Transverse colon (tissue), 4 donors: ENCODE data around the gene PMEL. TPM values are rescaled to one million over a fixed set of nuclear protein-coding genes. Genes with fewer than 3 reads are reported as not detected.
"Not testable (repeated sequence)": the region's sequence is repeated elsewhere in the genome, so short reads cannot be mapped to it uniquely, and the experiment has no call there.

Experiments used
- DNase-seq: peaks from one replicate; pipeline ENCODE4 v3.0.0-alpha.2; 2019
- H3K27ac ChIP-seq, 4 donors: fragments of 200-600 bp; sonication (generic); 2 replicates each; pipeline ENCODE4 v1.5.1; 2016 to 2018; ENCODE audit warnings: inconsistent platforms in 4 of 4
- H3K27me3 ChIP-seq: fragments of 200-600 bp; sonication (generic); 2 replicates; pipeline ENCODE4 v1.5.1; 2017; ENCODE audit warnings: inconsistent platforms
- H3K36me3 ChIP-seq, 4 donors: fragments of 200-600 bp; sonication (generic); 2 replicates each; pipeline ENCODE4 v1.5.1; 2017 to 2019; ENCODE audit warnings: inconsistent platforms in 4 of 4
- H3K4me1 ChIP-seq, 4 donors: fragments of 200-600 bp; sonication (generic); 2 replicates each; pipeline ENCODE4 v1.5.1; 2017 to 2020; ENCODE audit warnings: inconsistent platforms in 4 of 4
- H3K4me3 ChIP-seq, 4 donors: fragments of 200-600 bp; sonication (generic); 1 replicate in 1 of 4; 2 replicates in 3 of 4; pipeline versions ENCODE4 v1.5.1 to v1.6.1; 2017 to 2019; ENCODE audit warnings: inconsistent platforms in 4 of 4
- H3K9me3 ChIP-seq, 2 donors: fragments of 200-600 bp; sonication (generic); 2 replicates each; pipeline ENCODE4 v1.5.1; 2017 to 2019; ENCODE audit warnings: inconsistent platforms in 2 of 2
- CTCF ChIP-seq, 5 experiments: fragments of 200-600 bp in 3 of 5; fragments of 450-650 bp in 2 of 5; sonication (generic) in 3 of 5; IDR thresholded peaks; 1 replicate in 2 of 5; 2 replicates in 3 of 5; pipeline ENCODE4 v1.5.1; 2016 to 2017; ENCODE audit warnings: antibody characterized with exemption in 5 of 5, inconsistent platforms in 3 of 5, mild to moderate bottlenecking in 2 of 5, moderate library complexity in 1 of 5
- EP300 ChIP-seq: sonication (generic); formaldehyde crosslinking; IDR thresholded peaks from one replicate; pipeline ENCODE4 v1.6.1; 2017; ENCODE audit warnings: antibody characterized with exemption, low read depth
- POLR2A ChIP-seq: fragments of 450-650 bp; IDR thresholded peaks from one replicate; pipeline ENCODE4 v1.6.1; 2016; ENCODE audit warnings: antibody characterized with exemption, mild to moderate bottlenecking, moderate library complexity
- POLR2AphosphoS5 ChIP-seq, 3 donors: sonication (generic); formaldehyde crosslinking; IDR thresholded peaks; one replicate each; pipeline ENCODE4 v1.6.1; 2016; ENCODE audit warnings: antibody characterized with exemption in 3 of 3
- WGBS, 2 donors: methylation state at CpG; one replicate each; pipeline ENCODE4 v1.1.5; 2018; ENCODE audit warnings: low coverage in 1 of 2; 5-methylcytosine and 5-hydroxymethylcytosine counted together
- in situ Hi-C, 4 donors: fragments of 200-750 bp; cut with MboI; loops; one replicate each; pipeline versions ENCODE4 v1.15.0 to v1.15.1; 2017; ENCODE audit warnings: low sequenced_read_pairs in 3 of 4, low pct_ligation_motif_present in 1 of 4, low pct_unique_long_range_greater_than_20kb in 1 of 4
- intact Hi-C: fragments of 100-400 bp; cut with DNase I; formaldehyde crosslinking; loops from one replicate; pipeline ENCODE4 v1.15.1; 2023; ENCODE audit warnings: low total_unique reads
- total RNA-seq, 4 donors: library from RNA; depleted of rRNA; stranded (reverse); fragments of >200 nt; gene quantifications; one replicate each; pipeline ENCODE4 v1.1.0, GENCODE V29; 2016

PMEL gene
- total RNA-seq, 4 donors from 2014 or later, result 2.4 to 7.0 (median 4.9) TPM; not detected in 1

- H3K27ac ChIP-seq, result no peak overlapping the region
- DNase-seq, result no peak
Measured at GRCh38 chr12:55925371-55925770, 40.5 kb downstream of the PMEL start.

GRCh38 chr12:55923648-55924047, 42.2 kb downstream of the PMEL start:
- WGBS, 2 donors, result 69 to 94% methylated on average over 4 to 9 of the region's 9 CpGs
- H3K4me3 ChIP-seq, intact Hi-C loops, H3K27ac ChIP-seq, H3K9me3 ChIP-seq, H3K36me3 ChIP-seq, DNase-seq, H3K27me3 ChIP-seq, in situ Hi-C loops: not testable (repeated sequence)
- peaks cover 8 to 57% (median 20%) of the 10 kb centered on the region in 4 donors for H3K4me1 ChIP-seq

More at GRCh38 chr12:55925371-55925770, 40.5 kb downstream of the PMEL start:
- WGBS, 2 donors, result 75 to 84% methylated on average over 3 to 4 of the region's 4 CpGs
- Histone ChIP-seq H3K4me1 (peaks cover 23 to 59% (median 35%) of the 10 kb centered on the region in 4 donors), H3K27me3 (no peaks in the 10 kb centered on the region), H3K4me3 (no peak overlapping the region), H3K9me3 (no peaks in the 10 kb centered on the region), H3K36me3 (peaks cover 0 to 7% (median 3%) of the 10 kb centered on the region in 4 donors)
- intact Hi-C loops, result loop anchor here (5.0 kb wide), 1 partner anchor 93 kb away; no protein-coding TSS in a partner anchor
- no peak for TF ChIP-seq EP300
- in situ Hi-C loops, result loop anchor here in 2 of 4 donors (5.0 to 25.0 kb wide), 2 partner anchors 113 to 193 kb away; partner anchors contain the start of genes ORMDL2 (in 1 of the 2) and SARNP (in 1 of the 2)

- Histone ChIP-seq H3K36me3 (peaks cover 0 to 7% (median 3%) of the 10 kb centered on the region in 4 donors), H3K4me1 (peaks cover 7 to 50% (median 14%) of the 10 kb centered on the region in 4 donors), H3K4me3 (no peak overlapping the region), H3K27ac (no peak overlapping the region), H3K27me3 (no peaks in the 10 kb centered on the region), H3K9me3 (no peaks in the 10 kb centered on the region)
- WGBS, 2 donors, result 92 to 100% methylated on average over 1 to 3 of the region's 3 CpGs
- DNase-seq, result no peak
- in situ Hi-C loops, result no loop called here
- intact Hi-C loops, result no loop called here
- no peak for TF ChIP-seq CTCF (IDR thresholded peaks at IDR 0.05)
- TF ChIP-seq EP300, result no peak
- no peak for TF ChIP-seq POLR2A
- TF ChIP-seq POLR2AphosphoS5 (IDR thresholded peaks at IDR 0.05), result no peak
Measured at GRCh38 chr12:55922126-55922525, 43.7 kb downstream of the PMEL start.

GRCh38 chr12:55919032-55919431, 46.8 kb downstream of the PMEL start:
- H3K36me3 ChIP-seq, result peaks cover 0 to 10% (median 4%) of the 10 kb centered on the region in 4 donors
- WGBS, 2 donors, result 76 to 78% methylated on average over 2 to 3 of the region's 3 CpGs
- intact Hi-C loops, result not testable (repeated sequence)

GRCh38 chr12:55915482-55915859, 50.4 kb downstream of the PMEL start:
- Histone ChIP-seq H3K27ac (no peak overlapping the region), H3K4me3 (no peak overlapping the region), H3K9me3 (no peaks in the 10 kb centered on the region), H3K27me3 (no peaks in the 10 kb centered on the region), H3K4me1 (peaks cover 0 to 16% (median 5%) of the 10 kb centered on the region in 4 donors), H3K36me3 (peaks cover 0 to 17% (median 5%) of the 10 kb centered on the region in 4 donors)
- TF ChIP-seq EP300, result no peak
- in situ Hi-C loops (no loop called here), intact Hi-C loops (no loop called here)
- no peak for DNase-seq
- 48 to 59% methylated on average over 2 to 3 of the region's 3 CpGs for WGBS, 2 donors

More at GRCh38 chr12:55919032-55919431, 46.8 kb downstream of the PMEL start:
- H3K4me3 ChIP-seq, DNase-seq, in situ Hi-C loops, H3K27me3 ChIP-seq, H3K9me3 ChIP-seq, H3K27ac ChIP-seq: not testable (repeated sequence)
- peaks cover 0 to 32% (median 7%) of the 10 kb centered on the region in 4 donors for H3K4me1 ChIP-seq

- DNase-seq, result no peak
- in situ Hi-C loops (no loop called here), intact Hi-C loops (no loop called here)
- H3K4me3 ChIP-seq, result no peak overlapping the region
- TF ChIP-seq POLR2A (no peak), EP300 (no peak), POLR2AphosphoS5 (IDR thresholded peaks at IDR 0.05) (no peak), CTCF (IDR thresholded peaks at IDR 0.05) (no peak)
- H3K9me3 ChIP-seq, result no peaks in the 10 kb centered on the region
- peaks cover 0 to 10% (median 6%) of the 10 kb centered on the region in 4 donors for H3K4me1 ChIP-seq
- H3K36me3 ChIP-seq, result peaks cover 0 to 17% (median 5%) of the 10 kb centered on the region in 4 donors
- no peaks in the 10 kb centered on the region for H3K27me3 ChIP-seq
- WGBS, 2 donors, result 89 to 96% methylated on average over 2 to 4 of the region's 4 CpGs
- H3K27ac ChIP-seq, result no peak overlapping the region
Measured at GRCh38 chr12:55912908-55913307, 52.9 kb downstream of the PMEL start.
